Activated CD4-positive, alpha-beta T cell treated with anti-CD3 and anti-CD28 coated beads, Interleukin-2, amount 50 U/mL, for 16 hours (primary cell): ENCODE data around the gene CCN6.
"Not testable (repeated sequence)": the region's sequence is repeated elsewhere in the genome, so short reads cannot be mapped to it uniquely, and the experiment has no call there.

Experiments used
- DNase-seq: peaks from one replicate; pipeline ENCODE4 v3.0.0-alpha.2; 2020

CCN6 gene

DNA sequence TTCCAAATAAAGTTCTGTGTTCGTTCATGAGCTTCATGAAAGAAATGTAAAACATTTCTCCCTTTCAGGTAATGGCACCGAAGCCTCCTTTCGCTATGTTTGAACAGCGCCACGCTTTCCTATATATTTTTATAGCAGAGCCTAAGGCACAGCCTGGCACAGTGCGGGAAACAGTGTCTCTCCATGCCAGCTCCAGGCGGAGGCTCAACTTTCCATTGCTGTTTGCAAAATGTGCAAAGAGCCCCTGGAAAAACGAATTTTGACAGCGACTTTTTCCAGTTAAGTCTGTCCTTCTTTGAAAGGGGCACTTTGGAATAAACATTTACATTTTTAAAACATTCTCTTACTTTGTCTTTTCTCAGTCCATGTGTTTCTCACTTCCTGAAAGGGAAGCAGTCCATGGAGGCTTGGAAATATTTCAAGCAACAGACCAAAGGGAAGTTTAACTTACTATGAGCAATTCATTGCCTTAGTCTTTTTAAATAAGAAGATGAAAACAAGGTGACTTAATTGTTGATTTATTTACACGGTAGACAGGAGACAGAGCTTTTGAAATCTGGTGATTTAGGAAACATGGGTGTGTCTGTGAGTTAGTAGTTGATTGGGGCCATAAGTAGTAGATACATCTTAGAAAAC is 769 bp downstream of the CCN6 start:
- no peak for DNase-seq

DNA sequence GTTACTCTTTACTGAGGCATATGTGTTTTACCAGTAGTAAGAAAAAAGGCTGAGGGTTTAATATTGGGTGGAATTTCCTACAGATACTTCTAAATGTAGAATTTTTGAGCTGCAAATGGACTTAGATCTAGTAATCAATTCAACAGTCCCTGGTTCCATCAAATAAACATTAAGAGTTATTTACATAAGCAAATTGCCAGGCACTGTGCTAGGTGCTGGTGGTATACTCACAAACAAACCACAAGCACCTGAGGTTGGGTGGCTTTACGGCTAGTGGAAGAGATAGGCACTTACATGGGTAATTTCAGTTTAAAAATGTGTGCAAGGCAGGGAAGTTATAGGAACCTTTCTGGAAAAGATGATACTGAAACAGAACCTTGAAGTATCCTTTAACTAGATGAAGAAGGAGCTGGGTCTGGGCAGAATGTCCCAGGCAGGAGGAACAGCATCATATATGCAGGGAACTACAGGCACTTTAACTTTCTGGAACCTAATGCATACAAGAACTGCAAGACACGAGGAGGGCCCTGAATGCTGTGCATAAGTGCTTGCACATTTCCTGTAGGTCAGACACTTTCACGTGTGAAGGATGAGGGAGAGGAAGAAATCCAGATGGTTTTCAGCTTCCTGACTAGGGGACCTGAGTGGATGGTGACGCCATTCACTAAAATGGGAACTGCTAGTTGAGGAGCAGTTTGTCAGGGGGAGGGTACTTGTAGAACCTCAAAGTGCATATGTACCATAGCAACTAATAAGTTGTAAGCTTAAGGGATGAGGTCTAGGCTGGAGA is 4.5 kb downstream of the CCN6 start:
- DNase-seq: no peak

DNA sequence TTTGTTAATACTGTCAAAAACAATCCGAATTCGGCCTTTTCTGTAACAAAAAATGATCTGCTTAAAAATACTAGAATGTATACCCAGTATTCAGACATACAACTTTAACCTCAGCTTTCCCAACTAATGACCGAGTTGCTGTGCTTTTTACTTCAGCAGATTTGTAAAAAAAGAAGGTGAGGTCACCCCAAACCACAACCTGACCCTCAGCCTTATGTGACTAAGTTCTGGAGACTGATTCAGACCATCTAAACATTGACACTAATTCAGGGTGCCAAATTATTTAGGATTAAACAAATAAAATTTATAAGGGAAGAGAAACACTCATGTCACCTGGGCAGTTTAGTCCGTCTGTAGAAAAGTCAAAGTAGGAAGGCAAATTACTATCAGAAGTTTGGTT is 7.7 kb downstream of the CCN6 start:
- no peak for DNase-seq

DNA sequence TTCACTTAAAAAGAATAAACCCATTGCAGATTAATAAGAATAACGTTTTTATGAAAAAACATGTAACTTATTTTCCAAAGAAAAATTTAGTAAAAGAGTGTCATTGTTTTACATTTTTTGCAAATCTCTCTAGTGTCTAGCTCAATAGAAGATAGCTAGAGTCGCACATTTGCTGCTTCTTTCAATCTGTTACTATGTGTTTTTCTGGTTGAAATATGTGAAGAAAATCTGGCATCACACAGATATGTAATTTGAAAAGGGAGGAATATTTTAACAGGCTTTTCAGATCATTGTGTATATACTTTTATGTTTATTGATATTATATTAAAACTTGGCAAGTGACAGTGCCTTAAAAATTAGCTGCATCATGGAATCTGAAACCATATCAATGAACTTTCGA is 9.1 kb downstream of the CCN6 start:
- no peak for DNase-seq

DNA sequence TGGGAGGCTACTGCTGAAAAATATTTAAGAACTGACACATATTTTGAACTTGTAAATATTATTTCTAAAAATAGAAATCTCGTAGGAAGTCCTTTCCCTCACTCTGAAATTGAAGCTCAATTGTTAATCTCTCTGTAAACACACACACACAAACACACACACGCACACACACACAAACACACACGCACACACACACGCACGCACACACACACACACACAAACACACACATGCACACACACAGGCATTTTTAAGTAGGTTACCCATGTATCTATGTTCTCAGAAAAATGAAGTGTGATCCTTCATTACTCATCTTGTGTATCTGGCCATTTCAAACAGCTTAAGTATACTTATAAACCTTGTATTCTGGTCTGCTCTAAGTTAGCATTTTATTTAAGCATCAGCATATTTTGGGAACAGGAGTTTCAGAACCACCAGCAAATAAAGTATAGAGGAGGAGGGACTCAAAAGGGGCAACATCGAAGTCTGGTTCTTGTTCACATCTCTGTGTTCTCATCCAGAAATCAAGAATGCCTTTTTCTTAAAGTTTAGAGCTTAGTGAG is 11.6 kb downstream of the CCN6 start:
- no peak for DNase-seq

DNA sequence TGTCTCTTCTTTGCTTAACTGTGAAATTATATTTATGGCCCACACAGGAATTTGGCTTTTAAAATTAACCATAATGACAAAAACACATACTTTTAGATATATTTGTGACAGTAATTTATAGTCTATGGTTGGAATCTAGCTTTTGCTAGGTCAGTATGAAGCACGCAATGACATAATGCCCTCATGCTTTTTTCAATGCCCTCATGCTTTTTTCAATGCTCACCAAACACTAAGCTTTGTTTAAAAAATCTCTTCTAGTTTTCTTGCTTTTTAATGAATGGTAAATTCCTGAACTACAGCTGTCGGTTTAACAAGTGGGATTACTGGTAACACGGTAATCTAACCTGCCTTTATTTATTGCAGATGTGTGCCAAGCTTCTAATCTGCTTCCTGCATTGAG is 12.7 kb downstream of the CCN6 start:
- DNase-seq: no peak

DNA sequence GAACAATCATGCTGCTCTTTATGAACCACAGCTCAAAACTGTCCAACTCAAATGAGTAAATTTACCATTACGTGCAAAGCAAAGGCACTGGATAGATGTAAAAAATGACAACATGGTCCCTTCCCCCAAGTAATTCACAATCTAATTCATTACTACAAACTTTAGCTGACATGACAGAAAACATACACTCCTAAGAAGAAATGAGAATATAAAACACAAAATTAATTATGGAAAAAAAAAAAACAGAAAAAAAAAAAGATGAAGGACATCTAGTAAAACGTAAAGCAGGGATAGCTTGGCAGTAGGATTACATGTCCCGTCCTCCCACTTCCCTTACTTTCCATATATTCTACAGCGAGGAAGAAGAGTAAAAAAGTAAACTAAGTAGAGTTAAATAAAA is 27.7 kb downstream of the CCN6 start:
- DNase-seq: no peak

DNA sequence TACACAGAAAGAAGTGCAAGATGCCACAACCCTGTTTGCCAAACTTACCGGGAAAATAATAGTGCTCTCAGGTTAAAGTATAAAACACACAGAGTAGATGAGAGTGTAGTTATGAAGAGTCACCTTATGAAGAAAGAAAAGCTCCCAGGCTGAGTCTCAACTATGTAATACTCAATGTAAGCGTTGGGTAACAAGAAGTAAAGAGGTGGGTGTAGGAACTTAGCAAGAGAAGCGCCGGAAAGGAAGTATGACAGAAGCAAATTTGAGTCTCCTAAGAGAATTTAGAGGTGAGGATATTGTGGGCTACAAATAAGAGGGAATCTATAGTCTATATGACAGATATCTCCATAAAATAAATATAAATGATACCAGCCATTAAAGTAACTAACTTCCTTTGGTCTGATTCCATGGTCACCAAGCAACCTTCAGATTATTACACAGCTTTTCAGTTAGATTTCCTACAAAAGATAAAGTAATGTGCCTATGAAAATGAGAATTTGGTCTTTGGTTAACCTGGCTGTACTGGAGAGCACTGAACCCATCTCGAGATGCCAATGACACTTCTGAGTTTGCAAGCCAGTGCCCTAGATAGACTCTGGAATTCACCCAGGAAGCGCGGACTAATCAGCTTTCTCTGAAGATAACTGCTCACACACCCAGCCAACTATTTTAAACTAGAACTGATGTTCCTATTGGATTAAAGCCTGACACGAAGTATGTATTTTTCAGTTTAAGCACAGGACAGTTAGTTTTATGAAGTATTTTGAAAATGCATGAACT is 31.6 kb downstream of the CCN6 start:
- no peak for DNase-seq

DNA sequence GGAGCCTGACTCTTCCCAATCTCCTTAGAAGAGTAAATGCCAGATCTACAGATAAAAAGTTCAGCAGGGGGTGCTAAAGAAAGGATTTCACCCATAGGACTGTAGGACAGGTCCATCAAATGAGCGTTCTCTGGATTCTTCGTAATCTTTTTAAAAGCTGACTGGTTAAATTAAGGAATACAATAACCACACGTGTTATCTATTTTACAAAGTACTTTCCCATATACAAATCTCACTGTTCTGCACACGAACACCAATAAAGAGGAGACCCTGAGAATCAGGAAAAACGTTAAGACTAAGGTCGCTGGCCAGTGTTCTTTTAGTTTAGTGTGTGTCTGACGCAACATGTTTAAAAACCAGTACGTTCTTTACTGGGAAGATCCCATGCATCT is 32.8 kb downstream of the CCN6 start:
- DNase-seq: peak; percentile 30

DNA sequence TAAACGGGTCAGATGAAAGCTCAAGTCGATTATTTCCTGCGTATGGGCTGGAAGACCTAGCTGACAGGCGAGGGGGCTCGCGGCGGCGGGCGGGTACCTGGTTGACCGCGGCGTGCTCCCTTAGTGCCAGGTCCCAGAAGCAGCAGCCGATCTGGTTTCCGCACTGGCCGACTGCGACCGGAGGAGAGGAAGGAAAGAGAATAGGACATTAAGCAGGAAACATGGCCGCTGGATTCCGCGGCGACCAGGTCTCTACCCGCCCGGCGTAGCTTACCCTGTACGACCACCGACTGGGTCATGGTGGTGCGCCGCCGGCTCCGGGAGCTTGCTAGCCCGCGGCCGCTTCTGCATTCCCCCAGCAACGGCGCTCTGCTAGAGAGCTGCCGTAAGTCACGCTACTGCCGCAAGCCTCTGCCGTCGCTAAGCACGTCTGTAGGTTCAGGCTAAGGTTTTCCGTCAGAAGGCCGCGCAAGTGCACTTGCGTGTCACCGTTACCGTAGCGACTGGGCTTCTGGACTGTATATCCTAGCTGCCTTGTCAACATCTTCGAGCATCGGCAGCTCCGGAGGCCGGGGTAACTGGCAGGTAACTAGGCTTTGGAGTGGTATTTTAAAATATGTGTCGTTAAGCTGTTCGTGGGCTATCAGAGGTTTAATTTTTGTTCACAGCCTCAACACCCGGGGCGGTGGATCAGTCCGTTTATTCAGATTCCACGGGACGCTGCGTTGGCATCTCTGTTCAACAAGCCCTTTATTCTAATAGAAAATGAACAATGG is 33.4 kb downstream of the CCN6 start, which contains the start of the genes FAM229B and TUBE1:
Gene FAM229B, plus strand, starts transcription at position 456 of the 776 bp plus-strand sequence. CDS start 11,693 bp downstream, outside the sequence.
Gene TUBE1, minus strand, starts transcription at position 347 of the 776 bp plus-strand sequence. Its CDS starts 48 bp downstream, at position 299.
- DNase-seq: peak; percentile 95

DNA sequence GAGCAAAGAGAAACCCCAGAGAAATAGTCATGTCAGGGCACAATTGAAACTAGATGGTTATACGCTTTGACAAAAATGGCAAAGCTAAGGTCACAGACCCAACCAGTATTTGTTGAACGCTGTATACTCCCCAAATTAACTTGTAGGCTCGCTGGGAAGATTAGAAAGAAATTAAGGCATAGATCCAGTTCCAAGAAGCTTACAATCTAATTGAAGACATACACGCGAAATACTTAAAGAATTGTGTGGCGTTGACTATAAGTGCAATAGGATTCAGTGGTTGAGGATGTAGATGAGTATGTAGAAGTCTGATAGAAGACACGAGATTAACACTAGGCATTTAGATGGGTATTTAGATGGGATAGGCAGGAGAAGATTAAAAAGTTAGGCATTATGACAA is 34.0 kb downstream of the CCN6 start:
- DNase-seq: no peak

DNA sequence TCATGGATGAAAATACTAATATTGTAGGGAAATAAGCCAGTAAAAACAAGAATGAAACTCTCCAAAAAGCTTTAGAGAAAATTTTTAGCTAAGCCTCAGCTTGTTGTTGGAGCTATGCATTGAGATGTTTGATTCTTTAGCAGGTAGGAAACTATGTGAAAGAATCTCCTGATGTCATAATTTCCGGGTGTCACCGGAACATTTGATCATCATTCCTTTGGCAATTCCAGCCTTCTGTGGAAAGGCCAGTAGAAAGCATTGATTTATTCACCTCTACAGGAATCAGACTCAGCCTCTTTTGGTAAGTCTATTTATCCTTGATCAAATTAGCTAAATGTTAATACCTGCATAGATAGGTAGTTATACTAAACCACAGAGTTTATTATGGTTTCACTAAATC is 43.0 kb downstream of the CCN6 start:
- DNase-seq: no peak

DNA sequence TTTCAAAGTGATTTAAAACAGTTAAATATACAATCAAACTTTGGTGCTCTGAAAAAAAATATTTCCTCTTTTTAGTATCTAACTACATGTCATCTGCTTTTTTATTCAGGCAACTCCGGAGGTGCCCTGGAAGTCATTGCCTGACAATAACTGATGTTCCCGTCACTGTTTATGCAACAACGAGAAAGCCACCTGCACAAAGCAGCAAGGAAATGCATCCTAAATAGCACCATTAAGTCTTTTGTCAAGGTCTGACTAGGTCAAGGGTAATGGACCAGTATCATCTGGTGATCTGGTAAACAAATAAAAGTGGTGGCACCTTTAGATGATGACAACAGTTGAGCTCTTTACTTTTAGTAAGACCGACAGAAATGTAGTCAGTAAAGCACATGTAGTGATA is 46.7 kb downstream of the CCN6 start:
- no peak for DNase-seq

DNA sequence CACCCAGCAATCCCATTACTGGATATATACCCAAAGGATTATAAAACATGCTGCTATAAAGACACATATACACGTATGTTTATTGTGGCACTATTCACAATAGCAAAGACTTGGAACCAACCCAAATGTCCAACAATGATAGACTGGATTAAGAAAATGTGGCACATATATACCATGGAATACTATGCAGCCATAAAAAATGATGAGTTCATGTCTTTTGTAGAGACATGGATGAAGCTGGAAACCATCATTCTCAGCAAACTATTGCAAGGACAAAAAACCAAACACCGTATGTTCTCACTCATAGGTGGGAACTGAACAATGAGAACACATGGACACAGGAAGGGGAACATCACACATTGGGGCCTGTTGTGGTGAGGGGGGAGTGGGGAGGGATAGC is 52.1 kb downstream of the CCN6 start:
- DNase-seq: not testable (repeated sequence)

DNA sequence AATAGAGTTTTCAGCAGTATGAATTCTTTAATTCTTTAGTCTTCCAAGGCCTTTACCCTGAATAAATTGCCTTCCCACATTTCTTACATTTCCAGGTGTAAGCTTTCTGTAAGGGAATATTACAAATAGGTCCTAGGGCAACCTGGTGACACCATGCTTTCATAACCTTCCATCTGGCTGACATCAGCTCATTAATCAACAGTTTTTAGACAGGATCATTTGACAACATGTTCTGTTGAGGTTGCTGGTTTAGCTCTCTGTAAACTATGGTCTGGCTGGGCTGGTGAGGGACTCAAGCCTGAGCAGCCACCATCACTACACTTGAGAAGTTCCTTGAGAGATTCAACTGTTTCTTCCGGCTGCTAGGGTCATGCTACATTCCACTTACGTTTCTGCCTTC is 52.7 kb downstream of the CCN6 start:
- DNase-seq: no peak

DNA sequence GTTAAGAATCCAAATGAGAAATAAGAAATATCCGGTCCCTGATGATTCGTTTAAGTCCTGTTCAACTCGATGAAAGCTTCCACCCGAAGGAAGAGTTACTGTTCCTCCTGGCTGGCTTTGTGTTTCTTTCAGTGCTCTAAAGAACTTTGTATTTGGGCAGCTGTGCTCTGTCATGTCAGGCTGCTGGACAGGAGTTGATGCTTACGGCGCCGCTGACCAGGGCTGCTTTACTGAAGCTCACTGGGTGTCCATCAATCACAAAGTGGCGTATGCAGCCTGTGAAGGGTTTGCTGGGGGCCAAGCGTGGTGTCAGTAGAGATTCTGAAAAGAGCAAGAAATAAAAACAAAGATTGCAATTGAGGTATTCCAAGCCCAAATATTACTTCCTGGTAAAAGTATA is 55.4 kb downstream of the CCN6 start:
- no peak for DNase-seq

DNA sequence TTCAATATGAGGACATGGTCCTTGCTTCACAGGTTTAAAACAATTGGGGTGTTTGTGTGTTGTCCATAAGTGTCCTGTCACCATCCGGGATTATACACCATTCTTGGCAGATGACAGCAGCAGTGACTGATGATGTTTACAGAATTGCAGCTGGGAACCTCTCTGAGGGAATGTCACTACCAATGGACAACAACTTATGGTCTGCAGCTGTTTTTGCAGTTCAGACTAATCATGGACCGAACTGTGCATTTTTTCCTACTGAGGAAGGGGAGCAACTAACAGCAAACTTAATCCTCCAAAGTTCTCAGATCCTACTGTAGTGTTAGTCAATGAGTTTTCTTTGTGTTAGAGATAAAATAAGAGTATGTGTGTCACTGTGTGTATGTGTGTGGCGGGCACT is 59.5 kb downstream of the CCN6 start:
- no peak for DNase-seq

DNA sequence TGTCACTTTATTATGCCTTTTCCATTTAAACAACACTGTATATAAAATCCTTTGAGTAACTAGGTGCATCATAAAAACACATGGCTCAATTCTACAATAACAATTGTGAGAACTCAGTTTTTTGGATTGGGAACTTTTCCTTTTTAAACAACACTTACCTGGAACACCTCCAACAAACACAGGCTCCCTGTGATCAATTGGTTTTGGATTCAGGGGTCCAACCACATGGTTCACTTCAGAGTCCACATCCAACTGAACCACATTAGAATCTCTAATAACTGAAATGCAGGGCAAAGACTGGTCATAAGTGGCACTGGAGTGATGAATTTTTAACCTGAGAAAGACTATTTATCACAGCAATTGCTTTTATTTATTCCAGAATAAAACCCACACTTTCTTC is 60.0 kb downstream of the CCN6 start:
- no peak for DNase-seq

DNA sequence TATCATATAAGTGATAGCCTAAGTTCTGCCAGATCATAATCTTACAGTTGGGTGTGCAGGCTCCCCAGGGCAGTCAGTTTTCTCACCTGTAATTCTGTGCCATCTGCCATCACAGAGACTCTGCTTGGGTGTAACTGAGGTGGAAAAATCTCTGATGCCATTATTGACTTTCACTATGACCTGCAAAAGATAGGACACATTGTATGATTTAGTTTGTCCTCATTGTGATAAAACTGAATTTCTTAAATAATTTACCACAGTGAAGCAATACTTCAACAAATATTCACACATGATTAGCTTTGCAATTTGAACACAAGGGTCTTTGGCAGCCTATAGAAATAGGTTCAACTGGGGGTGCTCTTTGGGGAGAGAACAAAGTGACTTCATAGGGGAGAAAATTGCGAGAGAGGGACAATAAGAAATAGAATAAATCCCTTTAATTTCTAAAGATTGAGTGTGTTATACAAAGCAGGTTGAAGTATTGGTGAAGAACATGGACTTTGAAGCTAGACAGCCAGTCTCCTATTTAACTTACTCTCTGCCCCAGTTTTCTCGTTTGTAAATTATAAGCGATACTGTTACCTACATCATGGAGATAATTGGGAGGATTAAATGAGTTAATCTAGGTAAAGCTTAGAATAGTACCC is 60.8 kb downstream of the CCN6 start:
- no peak for DNase-seq

DNA sequence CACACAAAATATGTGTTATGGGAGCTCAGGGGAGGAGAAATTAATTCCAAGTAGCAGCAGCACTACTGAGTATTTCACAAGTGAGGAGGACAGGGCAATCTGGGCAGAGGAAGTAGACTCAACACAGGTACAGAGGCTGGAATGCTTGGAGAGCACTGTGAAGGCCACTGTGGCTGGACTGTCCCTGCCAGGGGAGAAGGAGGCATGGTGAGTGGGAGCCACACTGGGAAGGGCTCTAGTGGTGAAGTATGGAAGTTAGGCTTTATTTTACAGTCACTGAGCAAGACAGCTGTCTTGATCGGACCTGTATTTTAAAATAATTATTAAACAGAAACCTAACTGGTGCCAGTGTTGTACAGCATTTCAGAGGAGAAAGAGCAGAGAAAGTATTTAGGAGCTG is 62.3 kb downstream of the CCN6 start:
- DNase-seq: no peak

DNA sequence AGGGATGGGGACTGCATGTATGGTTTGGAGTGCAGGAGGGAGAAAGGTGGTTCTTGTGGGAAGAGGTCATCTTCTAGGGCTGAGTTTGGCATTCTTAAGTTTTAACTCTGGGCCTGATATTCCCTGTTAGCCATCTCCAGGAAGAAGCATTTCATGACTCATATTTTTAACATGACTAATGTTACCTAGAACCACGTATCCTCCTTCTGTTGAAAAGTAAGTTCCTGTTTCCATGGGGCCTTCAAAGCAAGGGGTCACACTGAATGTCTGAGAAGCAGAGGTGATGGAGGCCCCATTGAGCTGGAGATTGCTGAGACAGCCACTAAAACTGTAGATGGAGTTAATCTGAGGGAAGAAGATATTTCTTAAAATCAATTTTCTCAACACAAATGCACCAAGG is 63.6 kb downstream of the CCN6 start:
- peak; percentile 49 for DNase-seq

DNA sequence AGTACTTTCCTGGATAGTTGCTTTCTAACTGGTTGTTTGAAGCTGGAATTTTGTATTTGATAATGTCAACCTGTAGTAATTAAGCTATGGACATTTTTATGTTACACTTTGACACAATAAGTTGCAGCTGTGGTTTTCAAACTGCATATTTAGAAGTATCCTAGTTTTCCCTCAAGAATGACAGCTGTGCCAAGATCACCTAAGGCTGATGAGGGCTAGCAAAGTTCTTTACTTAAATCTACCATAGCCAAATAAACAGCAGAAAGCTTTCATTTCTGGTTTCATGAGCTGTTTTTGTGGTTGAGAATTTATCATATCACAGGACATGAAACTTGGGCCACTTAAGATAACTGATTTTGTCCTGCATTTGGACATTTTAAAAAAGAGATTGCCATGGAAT is 64.1 kb downstream of the CCN6 start:
- DNase-seq: no peak
